Activated effector memory CD4-positive, alpha-beta T cell treated with Interleukin-2 at 50 U/mL for 16 hours (primary cell): ENCODE results near the gene WDR81.

Source experiments
- DNase-seq: peaks from one replicate; pipeline ENCODE4 v3.0.0-alpha.2; 2020

Gene WDR81

GRCh38 chr17:1785930-1786329 lies 61.4 kb downstream of the WDR81 start:
- no peak for DNase-seq

GRCh38 chr17:1786708-1787107 lies 62.2 kb downstream of the WDR81 start:
- DNase-seq: no peak

- DNase-seq: no peak
These were observed 62.9 kb downstream of the WDR81 start for GRCh38 chr17:1787301-1787902.
